ENCODE data around the gene TTLL1. TPM values are rescaled to one million over a fixed set of nuclear protein-coding genes. Genes with fewer than 3 reads are reported as not detected.

The TTLL1 gene
- total and polyA plus RNA-seq, 9 of the 15 experiments (the other 6 are each of a cell fraction or from before 2014, with no cell fraction given): 0.06 to 0.85 (median 0.17) TPM

DNA sequence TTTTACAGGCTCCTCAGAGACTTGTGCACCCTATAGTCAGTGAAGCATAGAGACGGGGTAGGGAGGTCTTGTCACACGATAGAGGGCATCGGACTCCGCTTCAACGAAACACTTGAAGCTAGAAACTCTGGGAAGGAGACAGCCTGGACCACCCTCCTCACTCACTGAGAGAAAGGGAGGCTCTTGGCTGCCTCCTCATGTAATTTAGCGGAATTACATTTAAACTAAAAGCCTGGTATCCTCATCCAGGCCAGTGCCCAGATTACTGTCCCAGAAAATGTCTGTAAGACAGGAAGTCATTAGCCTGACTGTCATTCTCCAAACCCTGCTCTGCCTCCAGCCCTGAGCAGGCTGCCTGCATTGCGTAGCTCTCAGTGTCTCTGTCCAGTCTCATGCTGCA is 36.0 kb downstream of the TTLL1 start:
- TF ChIP-seq, protein P1, sequence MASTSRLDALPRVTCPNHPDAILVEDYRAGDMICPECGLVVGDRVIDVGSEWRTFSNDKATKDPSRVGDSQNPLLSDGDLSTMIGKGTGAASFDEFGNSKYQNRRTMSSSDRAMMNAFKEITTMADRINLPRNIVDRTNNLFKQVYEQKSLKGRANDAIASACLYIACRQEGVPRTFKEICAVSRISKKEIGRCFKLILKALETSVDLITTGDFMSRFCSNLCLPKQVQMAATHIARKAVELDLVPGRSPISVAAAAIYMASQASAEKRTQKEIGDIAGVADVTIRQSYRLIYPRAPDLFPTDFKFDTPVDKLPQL (IDR thresholded peaks at IDR 0.05; ENCODE audit: extremely low read depth, insufficient read length): no peak
- TF ChIP-seq RAD21 (CRISPR knock-in tag; conservative IDR thresholded peaks at IDR 0.05 in 1 of 2, IDR thresholded peaks at IDR 0.05 in 1 of 2): peak in 1 of 2 experiments; percentile 20; a peak in 1 of 4 replicates
- TF ChIP-seq, protein P2, sequence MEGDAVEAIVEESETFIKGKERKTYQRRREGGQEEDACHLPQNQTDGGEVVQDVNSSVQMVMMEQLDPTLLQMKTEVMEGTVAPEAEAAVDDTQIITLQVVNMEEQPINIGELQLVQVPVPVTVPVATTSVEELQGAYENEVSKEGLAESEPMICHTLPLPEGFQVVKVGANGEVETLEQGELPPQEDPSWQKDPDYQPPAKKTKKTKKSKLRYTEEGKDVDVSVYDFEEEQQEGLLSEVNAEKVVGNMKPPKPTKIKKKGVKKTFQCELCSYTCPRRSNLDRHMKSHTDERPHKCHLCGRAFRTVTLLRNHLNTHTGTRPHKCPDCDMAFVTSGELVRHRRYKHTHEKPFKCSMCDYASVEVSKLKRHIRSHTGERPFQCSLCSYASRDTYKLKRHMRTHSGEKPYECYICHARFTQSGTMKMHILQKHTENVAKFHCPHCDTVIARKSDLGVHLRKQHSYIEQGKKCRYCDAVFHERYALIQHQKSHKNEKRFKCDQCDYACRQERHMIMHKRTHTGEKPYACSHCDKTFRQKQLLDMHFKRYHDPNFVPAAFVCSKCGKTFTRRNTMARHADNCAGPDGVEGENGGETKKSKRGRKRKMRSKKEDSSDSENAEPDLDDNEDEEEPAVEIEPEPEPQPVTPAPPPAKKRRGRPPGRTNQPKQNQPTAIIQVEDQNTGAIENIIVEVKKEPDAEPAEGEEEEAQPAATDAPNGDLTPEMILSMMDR (IDR thresholded peaks at IDR 0.05 in 2 of 3, conservative IDR thresholded peaks at IDR 0.05 in 1 of 3; ENCODE audit: insufficient read depth in 2 of 3, low read depth in 1 of 3, low read length in 3 of 3): peak; percentile 17 to 32 (median 26); a peak in 2 of 6 replicates
- BruUV-seq (replicated peaks): no TSS peak
- Histone ChIP-seq H3K4me2 (ENCODE audit: insufficient read depth, low read length) (no peak overlapping the region), H3K9me3 (replicated peaks; ENCODE audit: control insufficient read depth, insufficient read depth, low read depth, low read length) (no peaks in the 10 kb centered on the region), H3K4me3 (no peak overlapping the region), H3K27me3 (ENCODE audit: control insufficient read depth in 2 of 2, insufficient read depth in 2 of 2, low read length in 2 of 2) (peaks cover 0 to 12% of the 10 kb centered on the region in 2 experiments; a peak in 2 of 5 replicates), H4K20me1 (replicated peaks; ENCODE audit: control insufficient read depth, insufficient read depth, low read length) (no peaks in the 10 kb centered on the region), H3K27ac (ENCODE audit: extremely low read depth, low read depth, low read length) (no peak overlapping the region), H2AFZ (ENCODE audit: low read depth, low read length) (no peak overlapping the region), H3K36me3 (ENCODE audit: control insufficient read depth, insufficient read depth, low read length) (no peaks in the 10 kb centered on the region), H3K4me1 (replicated peaks in 1 of 2; ENCODE audit: control insufficient read depth in 2 of 2, insufficient read depth in 2 of 2, low read length in 2 of 2) (peaks cover 0 to 3% of the 10 kb centered on the region in 2 experiments; a peak in 2 of 5 replicates), H3K9ac (ENCODE audit: insufficient read depth in 1 of 2, low read depth in 2 of 2, low read length in 2 of 2) (no peak overlapping the region), H3K9me1 (ENCODE audit: control insufficient read depth, insufficient read depth, low read length) (no peaks in the 10 kb centered on the region), H3K79me2 (ENCODE audit: control insufficient read depth, insufficient read depth, low read length) (no peaks in the 10 kb centered on the region)
- ATAC-seq (0 out of 3 replicates have a peak, but pooled peaks have one; percentile 38), FAIRE-seq (no peak), DNase-seq (ENCODE audit: extremely low read depth in 1 of 4, low spot score in 3 of 4) (no peak)
- ChIA-PET POLR2A (no interaction called here), CTCF (ENCODE audit: low intra/inter-chr PET ratio) (no interaction called here)
- intact Hi-C loops (cut with micrococcal nuclease): no loop called here
- in situ Hi-C loops (cut with MboI): no loop called here
- WGBS (ENCODE audit: insufficient coverage, low coverage, missing lambda C conversion rate): 60% methylated on average over 7 of the region's 7 CpGs

Measured in K562 (cell line).